Natural killer cell treated with Interleukin-12 subunit alpha and Interleukin-12 subunit beta and Interleukin-15 and Interleukin-18, amount 100 ng/mL, for 72 hours (primary cell): ENCODE data around the gene RAVER1. TPM values are rescaled to one million over a fixed set of nuclear protein-coding genes. Genes with fewer than 3 reads are reported as not detected.
"Not testable (repeated sequence)": the region's sequence is repeated elsewhere in the genome, so short reads cannot be mapped to it uniquely, and the experiment has no call there.

ENCODE experiments used
- ATAC-seq, 2 donors: fragments of 150-1000 bp; cut with Tn5 transposase in 1 of 2; sonication (Bioruptor Pico), chemical (Tn5 transposase) in 1 of 2; 2 replicates each; pipeline ENCODE4 v1.10.0; 2021
- DNase-seq: peaks from one replicate; pipeline ENCODE4 v3.0.0; 2022; ENCODE audit warnings: low spot score
- H3K27ac Mint-ChIP-seq, 2 donors: 1 replicate in 1 of 2; 2 replicates in 1 of 2; pipeline ENCODE4 v1.8.0; 2022; ENCODE audit warnings: mixed read lengths in 2 of 2, mild to moderate bottlenecking in 1 of 2, moderate library complexity in 1 of 2
- H3K27me3 Mint-ChIP-seq, 2 donors: 1 replicate in 1 of 2; 2 replicates in 1 of 2; pipeline ENCODE4 v1.8.0; 2022; ENCODE audit warnings: mixed read lengths in 2 of 2
- H3K36me3 Mint-ChIP-seq: one replicate; pipeline ENCODE4 v1.8.0; 2022; ENCODE audit warnings: mixed read lengths
- H3K4me1 Mint-ChIP-seq, 2 donors: 1 replicate in 1 of 2; 2 replicates in 1 of 2; pipeline ENCODE4 v1.8.0; 2022; ENCODE audit warnings: low read depth in 2 of 2, mixed read lengths in 2 of 2, mild to moderate bottlenecking in 1 of 2
- H3K4me3 Mint-ChIP-seq: one replicate; pipeline ENCODE4 v1.8.0; 2022; ENCODE audit warnings: mixed read lengths
- H3K9me3 Mint-ChIP-seq: 2 replicates; pipeline ENCODE4 v1.8.0; 2022; ENCODE audit warnings: mixed read lengths
- total RNA-seq, 2 donors: library from RNA; stranded (reverse); gene quantifications; one replicate each; pipeline ENCODE4 v1.2.3, GENCODE V29; 2022

Gene RAVER1, protein sequence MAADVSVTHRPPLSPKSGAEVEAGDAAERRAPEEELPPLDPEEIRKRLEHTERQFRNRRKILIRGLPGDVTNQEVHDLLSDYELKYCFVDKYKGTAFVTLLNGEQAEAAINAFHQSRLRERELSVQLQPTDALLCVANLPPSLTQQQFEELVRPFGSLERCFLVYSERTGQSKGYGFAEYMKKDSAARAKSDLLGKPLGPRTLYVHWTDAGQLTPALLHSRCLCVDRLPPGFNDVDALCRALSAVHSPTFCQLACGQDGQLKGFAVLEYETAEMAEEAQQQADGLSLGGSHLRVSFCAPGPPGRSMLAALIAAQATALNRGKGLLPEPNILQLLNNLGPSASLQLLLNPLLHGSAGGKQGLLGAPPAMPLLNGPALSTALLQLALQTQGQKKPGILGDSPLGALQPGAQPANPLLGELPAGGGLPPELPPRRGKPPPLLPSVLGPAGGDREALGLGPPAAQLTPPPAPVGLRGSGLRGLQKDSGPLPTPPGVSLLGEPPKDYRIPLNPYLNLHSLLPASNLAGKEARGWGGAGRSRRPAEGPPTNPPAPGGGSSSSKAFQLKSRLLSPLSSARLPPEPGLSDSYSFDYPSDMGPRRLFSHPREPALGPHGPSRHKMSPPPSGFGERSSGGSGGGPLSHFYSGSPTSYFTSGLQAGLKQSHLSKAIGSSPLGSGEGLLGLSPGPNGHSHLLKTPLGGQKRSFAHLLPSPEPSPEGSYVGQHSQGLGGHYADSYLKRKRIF
- 100 to 1,000 TPM in 1 of 2 donors, 10 to 100 TPM in 1; 81.1 to 131 TPM for total RNA-seq

DNA sequence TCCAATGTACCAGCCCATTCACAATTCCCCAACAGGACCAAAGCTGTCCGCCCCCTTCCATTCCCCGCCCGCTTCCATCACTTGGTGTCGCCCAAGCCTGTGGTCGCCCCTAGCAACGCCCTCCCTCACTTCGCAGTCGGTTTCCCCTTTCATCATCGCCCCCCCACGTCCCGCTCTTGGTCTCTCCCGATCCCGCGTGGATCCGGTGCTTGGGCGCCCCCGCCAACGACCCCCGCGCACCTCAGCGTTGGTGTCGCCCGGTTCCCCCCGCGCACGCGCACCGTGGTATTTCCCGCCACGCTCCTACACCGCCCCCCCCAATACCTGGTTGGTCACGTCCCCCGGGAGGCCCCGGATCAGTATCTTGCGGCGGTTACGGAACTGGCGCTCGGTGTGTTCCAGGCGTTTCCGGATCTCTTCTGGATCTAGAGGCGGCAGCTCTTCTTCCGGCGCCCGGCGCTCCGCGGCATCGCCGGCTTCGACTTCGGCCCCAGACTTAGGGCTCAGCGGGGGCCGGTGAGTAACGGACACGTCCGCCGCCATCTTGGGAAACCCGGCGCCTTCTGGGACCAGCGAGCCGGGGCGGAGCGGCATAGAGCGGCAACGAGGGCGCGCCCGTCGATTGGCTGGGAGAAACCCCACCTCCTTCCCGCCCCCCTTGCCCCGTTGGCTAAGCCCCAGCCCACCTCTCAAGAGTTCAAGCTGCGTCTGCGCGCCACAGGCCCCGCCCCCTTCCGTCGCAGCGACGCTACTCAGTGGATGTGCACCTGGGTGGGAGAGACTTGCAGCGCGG lies at the start of gene RAVER1:
RAVER1 (minus strand) TSS at position 565 of the 793 bp plus-strand sequence; CDS start at position 543, 22 bp downstream.
- peak within 1 kb of the TSS; percentile 96 for H3K4me3 Mint-ChIP-seq
- ATAC-seq (peak; percentile 98), DNase-seq (peak; percentile 98)
- no peaks in the 10 kb centered on the region for H3K36me3 Mint-ChIP-seq
- H3K4me1 Mint-ChIP-seq, result peaks cover 17 to 18% of the 10 kb centered on the region in 2 donors
- H3K27ac Mint-ChIP-seq, result peak within 1 kb of the TSS; percentile 93 to 95
- H3K9me3 Mint-ChIP-seq, result no peaks in the 10 kb centered on the region
- no peaks in the 10 kb centered on the region for H3K27me3 Mint-ChIP-seq

DNA sequence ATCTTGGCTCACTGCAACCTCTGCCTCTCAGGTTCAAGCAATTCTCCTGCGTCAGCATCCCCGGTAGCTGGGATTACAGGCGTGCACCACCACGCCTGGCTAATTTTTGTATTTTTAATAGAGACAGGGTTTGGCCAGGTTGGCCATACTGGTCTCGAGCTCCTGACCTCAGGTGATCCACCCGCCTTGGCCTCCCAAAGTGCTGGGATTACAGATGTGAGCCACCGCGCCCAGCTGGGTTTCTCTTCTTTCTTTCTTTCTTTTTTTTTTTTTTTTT lies 49.8 kb upstream of the RAVER1 start:
- not testable (repeated sequence) for H3K27me3 Mint-ChIP-seq, ATAC-seq, H3K36me3 Mint-ChIP-seq, H3K9me3 Mint-ChIP-seq, H3K27ac Mint-ChIP-seq, H3K4me3 Mint-ChIP-seq
- H3K4me1 Mint-ChIP-seq, result peaks cover 21 to 27% of the 10 kb centered on the region in 2 donors
- peak; percentile 51 for DNase-seq

DNA sequence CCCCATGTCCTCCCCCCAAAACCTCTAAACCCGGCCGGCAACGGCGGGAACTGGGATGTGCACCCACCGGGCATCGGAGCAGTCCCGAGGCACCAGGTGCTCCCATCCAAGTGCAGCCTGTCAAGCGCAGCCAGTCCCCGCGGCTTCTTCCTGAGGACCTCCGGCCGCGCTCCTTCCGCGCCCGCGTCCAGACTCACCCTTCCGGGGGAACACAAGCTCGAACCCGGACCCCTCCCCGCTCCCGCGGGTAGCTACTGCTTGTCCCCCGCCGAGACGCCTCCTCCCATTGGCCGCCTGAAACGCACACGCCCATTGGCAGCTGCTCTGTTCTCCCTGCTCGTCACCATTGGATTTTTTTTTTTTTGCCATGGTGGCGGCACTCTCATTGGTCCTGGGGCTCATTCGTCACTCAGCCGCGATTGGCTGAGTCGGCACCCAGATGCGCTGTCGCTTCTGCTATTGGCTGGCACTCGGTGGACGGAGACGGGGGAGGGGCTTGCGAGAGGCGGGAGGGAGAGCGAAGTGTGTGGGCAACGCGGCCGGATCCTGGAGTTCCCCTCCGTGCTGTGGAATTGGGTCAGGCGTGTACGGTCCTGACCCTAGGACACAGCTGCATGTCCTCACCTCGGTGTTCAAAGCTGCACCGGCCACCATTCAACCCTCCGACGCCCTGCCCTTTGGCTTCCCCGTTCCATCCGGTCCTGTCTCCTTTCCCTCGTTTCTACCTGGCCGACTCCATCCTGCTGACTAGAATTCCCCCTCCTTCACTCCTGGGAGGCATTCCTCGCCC lies 47.2 kb upstream of the RAVER1 start, which contains the start of gene TYK2:
TYK2 (minus strand) TSS at position 260 of the 790 bp plus-strand sequence. CDS start 2,166 bp downstream, outside the sequence.
- no peaks in the 10 kb centered on the region for H3K27me3 Mint-ChIP-seq
- peak within 1 kb of the TSS; percentile 97 for H3K4me3 Mint-ChIP-seq
- no peaks in the 10 kb centered on the region for H3K9me3 Mint-ChIP-seq
- DNase-seq (peak; percentile 99), ATAC-seq (peak; percentile 96 to 97)
- H3K4me1 Mint-ChIP-seq, result peaks cover 22 to 27% of the 10 kb centered on the region in 2 donors
- peaks cover 5% of the 10 kb centered on the region for H3K36me3 Mint-ChIP-seq
- H3K27ac Mint-ChIP-seq, result peak within 1 kb of the TSS; percentile 93 to 99

DNA sequence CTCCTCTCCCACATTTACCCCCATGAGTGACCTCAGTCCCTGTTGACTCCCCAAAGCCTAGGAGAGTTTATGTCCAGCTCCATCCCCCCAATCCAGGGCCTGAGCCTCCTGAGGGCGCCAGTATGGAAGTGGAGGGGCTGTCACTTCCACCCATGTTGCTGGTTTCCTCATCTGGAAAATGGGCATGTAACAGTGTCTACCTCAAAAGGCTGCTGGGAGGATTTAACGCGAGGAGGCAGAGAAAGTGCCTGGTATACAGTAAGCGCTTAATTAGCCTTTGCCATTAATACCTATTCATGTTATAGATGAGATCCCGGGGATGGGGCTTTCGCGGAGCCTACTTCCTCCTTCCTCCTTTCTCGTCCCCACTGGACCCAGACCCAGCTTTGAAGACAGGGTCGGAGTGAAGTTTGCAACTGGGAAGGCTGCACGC lies 46.6 kb upstream of the RAVER1 start:
- Mint-ChIP-seq H3K9me3 (no peaks in the 10 kb centered on the region), H3K4me3 (peak overlapping the region; percentile 97), H3K4me1 (peaks cover 25 to 27% of the 10 kb centered on the region in 2 donors), H3K27ac (peak overlapping the region; percentile 93 to 99), H3K36me3 (peaks cover 5% of the 10 kb centered on the region), H3K27me3 (no peaks in the 10 kb centered on the region)
- no peak for ATAC-seq
- DNase-seq, result no peak

DNA sequence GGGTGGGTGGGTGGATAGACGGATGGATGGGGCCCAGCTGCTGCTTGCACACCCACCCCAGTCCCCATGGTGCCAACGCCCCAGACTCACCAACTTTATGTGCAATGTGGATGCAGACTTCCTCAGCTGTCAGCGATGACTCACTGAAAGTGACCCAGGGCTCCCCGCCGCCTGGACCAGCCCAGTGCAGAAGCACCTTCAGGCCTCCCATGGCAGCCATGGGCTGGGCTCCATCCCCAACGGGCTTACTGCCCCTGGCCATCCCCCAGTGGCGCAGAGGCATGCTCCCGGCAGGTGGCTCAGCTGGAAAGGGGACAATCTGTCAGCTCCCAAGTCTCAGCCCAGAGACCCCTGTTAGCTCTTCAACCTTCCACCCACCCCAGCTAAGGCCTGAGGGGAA lies 44.8 kb upstream of the RAVER1 start:
- Mint-ChIP-seq H3K4me3 (peak overlapping the region; percentile 21), H3K27me3 (no peaks in the 10 kb centered on the region), H3K36me3 (peaks cover 5% of the 10 kb centered on the region), H3K4me1 (peaks cover 27% of the 10 kb centered on the region in 2 donors), H3K27ac (no peak overlapping the region), H3K9me3 (no peaks in the 10 kb centered on the region)
- DNase-seq, result no peak
- no peak for ATAC-seq

DNA sequence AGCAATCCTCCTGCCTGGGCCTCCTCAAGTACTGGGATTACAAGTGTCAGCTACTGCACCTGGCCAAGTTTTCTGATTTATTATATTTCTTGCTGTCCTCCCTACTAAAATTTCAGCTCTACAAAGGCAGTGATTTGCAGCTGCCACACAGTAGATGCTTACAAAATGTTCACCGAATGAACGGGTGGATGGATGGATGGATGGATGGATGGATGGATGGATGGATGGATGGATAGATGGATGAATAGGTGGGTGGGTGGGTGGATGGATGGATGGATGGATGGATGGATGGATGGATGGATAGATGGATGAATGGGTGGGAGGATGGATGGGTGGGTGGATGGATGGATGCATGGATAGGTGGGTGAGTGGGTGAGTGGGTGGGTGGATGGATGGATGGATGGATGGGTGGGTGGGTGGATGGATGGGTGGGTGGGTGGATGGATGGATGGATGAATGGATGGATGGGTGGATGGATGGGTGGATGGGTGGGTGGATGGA lies 43.9 kb upstream of the RAVER1 start:
- H3K9me3 Mint-ChIP-seq, ATAC-seq, H3K27me3 Mint-ChIP-seq, H3K36me3 Mint-ChIP-seq, DNase-seq, H3K27ac Mint-ChIP-seq, H3K4me3 Mint-ChIP-seq: not testable (repeated sequence)
- peaks cover 27% of the 10 kb centered on the region in 2 donors for H3K4me1 Mint-ChIP-seq

DNA sequence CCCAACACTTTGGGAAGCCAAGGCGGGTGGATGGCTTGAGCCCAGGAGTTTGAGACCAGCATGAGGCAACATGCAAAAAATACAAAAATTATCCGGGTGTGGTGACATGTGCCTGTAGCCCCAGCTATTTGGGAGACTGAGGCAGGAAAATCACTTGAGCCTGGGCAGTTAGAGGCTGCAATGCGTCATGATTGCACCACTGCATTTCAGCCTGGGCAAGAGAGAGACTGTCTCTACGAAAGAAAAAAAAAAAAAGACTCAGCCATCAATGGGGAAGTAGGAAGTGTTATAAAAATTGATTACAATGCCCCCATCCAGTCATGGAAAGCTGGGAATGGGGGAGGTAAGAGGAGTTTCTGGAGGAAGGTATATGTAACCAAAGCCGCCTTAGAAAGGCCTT lies 41.6 kb upstream of the RAVER1 start:
- Mint-ChIP-seq H3K27ac (no peak overlapping the region), H3K27me3 (no peaks in the 10 kb centered on the region), H3K4me3 (no peak overlapping the region), H3K36me3 (peaks cover 5% of the 10 kb centered on the region), H3K9me3 (no peaks in the 10 kb centered on the region), H3K4me1 (peaks cover 12 to 19% of the 10 kb centered on the region in 2 donors)
- ATAC-seq (no peak), DNase-seq (peak; percentile 18)

DNA sequence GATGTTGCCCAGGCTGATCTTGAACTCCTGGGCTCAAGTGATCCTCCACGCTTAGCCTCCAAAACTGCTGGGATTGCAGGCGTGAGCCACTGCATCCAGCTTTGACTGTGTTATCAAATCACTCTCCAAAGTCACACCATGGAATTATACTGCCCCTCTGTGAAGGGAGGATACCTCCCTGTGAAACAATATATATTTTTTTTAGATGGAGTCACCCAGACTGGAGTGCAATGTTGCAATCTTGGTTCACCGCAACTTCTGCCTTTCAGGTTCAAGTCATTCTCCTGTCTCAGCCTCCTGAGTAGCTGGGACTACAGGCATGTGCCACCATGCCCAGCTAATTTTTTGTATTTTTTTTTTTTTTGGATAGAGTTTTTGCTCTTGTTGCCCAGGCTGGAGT lies 39.4 kb upstream of the RAVER1 start:
- H3K27me3 Mint-ChIP-seq, result no peaks in the 10 kb centered on the region
- peaks cover 7% of the 10 kb centered on the region for H3K36me3 Mint-ChIP-seq
- no peak overlapping the region for H3K4me3 Mint-ChIP-seq
- DNase-seq, result no peak
- peaks cover 6 to 12% of the 10 kb centered on the region in 2 donors for H3K4me1 Mint-ChIP-seq
- no peak for ATAC-seq
- H3K9me3 Mint-ChIP-seq, result no peaks in the 10 kb centered on the region
- no peak overlapping the region for H3K27ac Mint-ChIP-seq

DNA sequence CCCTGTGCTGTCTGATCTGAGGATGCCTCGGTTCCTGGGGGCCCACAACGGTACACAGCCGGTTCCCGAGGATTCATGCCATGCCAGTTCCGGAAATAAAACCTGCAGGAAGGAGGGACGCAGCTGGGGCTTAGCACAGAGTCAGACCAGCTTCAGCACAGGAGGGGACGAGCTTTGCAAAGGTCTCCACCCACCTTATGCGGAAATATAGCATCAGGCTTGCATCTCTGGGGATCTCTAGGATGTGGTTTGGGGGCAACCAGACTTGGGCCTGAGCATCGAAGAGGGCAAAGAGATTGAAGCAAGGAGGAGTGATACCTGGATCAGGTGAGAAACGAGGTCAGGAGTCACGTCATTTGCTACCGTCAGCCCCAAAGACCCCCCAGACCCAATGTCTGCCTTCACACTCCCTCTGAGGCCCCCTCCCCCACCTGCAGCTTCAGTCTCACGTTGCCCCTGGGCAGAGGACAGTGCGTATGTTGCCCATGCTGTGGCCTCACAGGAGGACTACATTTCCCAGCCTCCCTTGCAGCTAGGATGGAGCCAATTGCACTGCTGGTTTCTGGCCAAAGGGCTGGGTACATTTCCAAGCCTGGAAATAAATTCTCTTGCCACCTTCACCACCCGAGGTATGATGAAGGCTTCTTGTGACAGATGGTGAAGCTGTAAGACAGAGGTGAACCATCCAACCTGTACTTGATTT lies 34.9 kb upstream of the RAVER1 start:
- no peaks in the 10 kb centered on the region for H3K27me3 Mint-ChIP-seq
- no peak for ATAC-seq
- no peaks in the 10 kb centered on the region for H3K9me3 Mint-ChIP-seq
- peak; percentile 39 for DNase-seq
- no peak overlapping the region for H3K4me3 Mint-ChIP-seq
- H3K27ac Mint-ChIP-seq, result no peak overlapping the region
- peaks cover 7% of the 10 kb centered on the region for H3K36me3 Mint-ChIP-seq
- H3K4me1 Mint-ChIP-seq, result peaks cover 6 to 11% of the 10 kb centered on the region in 2 donors

DNA sequence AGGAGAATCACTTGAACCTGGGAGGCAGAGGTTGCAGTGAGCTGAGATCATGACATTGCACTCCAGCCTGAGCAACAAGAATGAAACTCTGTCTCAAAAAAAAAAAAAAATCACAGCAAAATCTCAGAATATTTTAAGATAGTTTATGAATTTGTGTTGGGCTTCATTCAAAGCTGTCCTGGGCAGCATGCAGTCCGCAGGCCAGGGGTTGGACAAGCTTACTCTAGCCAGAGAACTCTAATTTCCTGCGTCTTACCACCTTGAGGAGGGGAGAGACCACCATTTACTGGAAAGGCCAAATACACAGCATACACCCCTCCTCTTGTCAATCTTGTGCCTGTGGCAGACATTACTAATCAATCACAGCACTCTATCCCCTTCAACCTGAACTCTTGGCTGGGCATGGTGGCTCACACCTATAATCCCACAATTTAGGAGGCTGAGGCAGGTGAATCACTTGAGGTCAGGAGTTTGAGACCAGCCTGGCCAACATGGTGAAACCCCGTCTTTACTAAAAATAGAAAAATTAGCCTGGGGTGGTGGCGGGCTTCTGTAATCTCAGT lies 33.7 kb upstream of the RAVER1 start:
- DNase-seq, result peak; percentile 15
- H3K27ac Mint-ChIP-seq, H3K27me3 Mint-ChIP-seq, H3K4me3 Mint-ChIP-seq, ATAC-seq, H3K36me3 Mint-ChIP-seq, H3K9me3 Mint-ChIP-seq: not testable (repeated sequence)
- H3K4me1 Mint-ChIP-seq, result peaks cover 6 to 11% of the 10 kb centered on the region in 2 donors

DNA sequence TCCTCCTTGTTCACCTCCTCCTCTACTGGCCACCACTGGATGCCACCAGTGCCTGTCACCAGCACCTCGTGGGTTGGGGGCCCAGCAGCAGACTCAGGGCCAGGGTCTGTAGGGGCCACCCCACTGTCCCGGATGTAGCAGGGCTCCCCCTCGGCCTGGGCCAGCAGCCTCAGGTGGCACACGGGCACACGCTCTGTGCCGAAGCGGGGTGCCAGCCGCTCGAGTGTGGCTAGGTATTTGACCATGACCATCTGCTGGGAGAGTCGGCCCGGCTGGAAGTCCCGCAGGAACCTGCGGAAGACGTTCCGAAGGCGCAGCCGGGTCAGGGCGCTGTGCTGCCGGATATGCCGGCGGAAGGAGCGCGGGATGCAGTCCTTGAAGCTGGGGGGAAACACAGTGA lies 32.2 kb upstream of the RAVER1 start:
- Mint-ChIP-seq H3K27me3 (no peaks in the 10 kb centered on the region), H3K4me1 (peaks cover 6 to 16% of the 10 kb centered on the region in 2 donors), H3K27ac (no peak overlapping the region), H3K4me3 (no peak overlapping the region), H3K36me3 (peaks cover 7% of the 10 kb centered on the region), H3K9me3 (no peaks in the 10 kb centered on the region)
- DNase-seq (peak; percentile 59), ATAC-seq (no peak)

DNA sequence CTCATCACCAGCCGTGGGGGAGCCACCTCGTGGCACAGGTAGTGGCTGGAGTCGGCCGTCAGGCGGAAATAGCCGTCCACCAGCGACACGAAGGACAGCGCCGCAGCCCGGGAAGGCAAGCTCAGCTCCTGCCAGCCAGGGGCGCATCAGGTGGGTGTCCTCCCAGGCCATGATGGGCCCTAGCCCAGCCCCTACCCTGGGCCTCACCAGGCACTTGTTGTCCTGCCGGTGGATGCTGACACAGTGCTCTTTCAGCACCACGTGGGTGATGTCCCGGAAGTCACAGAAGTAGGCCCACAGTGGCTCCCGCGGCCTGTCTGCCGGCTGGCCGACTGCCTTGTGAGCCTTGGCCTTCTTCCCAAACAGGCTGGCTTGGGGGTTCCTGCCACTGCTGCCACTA lies 31.3 kb upstream of the RAVER1 start:
- H3K27me3 Mint-ChIP-seq, result no peaks in the 10 kb centered on the region
- H3K4me1 Mint-ChIP-seq, result peaks cover 6 to 16% of the 10 kb centered on the region in 2 donors
- ATAC-seq, result no peak
- no peak overlapping the region for H3K4me3 Mint-ChIP-seq
- H3K36me3 Mint-ChIP-seq, result peaks cover 6% of the 10 kb centered on the region
- H3K27ac Mint-ChIP-seq, result no peak overlapping the region
- H3K9me3 Mint-ChIP-seq, result no peaks in the 10 kb centered on the region
- DNase-seq, result peak; percentile 46
